SIG-M5 treated with dmso at 0.1 percent for 504 hours (cell line): ENCODE data around the gene UBE3C.
A peak's percentile ranks its signal among the peaks of the same experiment; 100 is the strongest.
"Not testable (repeated sequence)": the region's sequence is repeated elsewhere in the genome, so short reads cannot be mapped to it uniquely, and the experiment has no call there.

ENCODE experiments used
- DNase-seq: peaks from one replicate; lab custom pipeline; 2025; ENCODE audit not compliant: unreplicated experiment; lab: John Stamatoyannopoulos, UW

The UBE3C gene

DNA sequence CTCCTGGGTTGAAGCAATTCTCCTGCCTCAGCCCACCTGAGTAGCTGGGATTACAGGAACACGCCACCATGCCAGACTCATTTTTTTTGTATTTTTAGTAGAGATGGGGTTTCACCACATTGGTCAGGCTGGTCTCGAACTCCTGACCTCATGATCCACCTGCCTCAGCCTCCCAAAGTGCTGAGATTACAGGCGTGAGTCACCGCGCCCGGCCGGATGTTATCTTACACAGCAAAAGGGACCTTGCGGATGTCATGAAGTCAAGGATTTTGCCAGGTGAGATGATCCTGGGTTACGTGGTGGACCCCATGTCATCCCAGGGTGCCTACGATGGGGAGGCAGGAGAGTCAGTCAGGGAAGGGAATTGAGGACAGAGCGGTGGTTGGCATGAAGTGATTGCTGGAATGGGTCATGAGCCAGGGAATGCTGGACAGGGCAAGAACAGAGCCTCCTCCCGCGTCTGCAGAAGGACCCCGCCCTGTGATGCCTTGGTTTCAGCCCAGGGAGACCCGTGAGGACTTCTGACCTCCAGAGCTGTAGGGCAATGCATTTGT is 8.7 kb upstream of the UBE3C start:
- DNase-seq: no peak

DNA sequence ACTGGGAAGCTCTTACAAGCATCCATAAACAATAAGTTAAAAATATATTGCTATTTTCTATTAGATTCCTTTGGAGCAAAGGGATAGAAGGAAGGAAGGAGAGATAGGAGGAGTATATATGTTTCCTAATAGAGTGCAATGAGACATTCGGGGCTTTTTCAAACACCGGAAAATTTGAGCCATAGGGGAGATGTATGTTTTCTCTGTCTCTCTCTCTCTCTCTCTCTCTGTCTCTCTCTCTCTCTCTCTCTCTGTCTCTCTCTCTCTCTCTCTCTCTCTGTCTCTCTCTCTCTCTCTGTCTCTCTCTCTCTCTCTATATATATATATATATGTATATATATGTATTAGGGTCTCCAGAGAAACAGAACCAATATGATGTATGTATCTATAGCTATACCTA is 7.9 kb upstream of the UBE3C start:
- DNase-seq: not testable (repeated sequence)

DNA sequence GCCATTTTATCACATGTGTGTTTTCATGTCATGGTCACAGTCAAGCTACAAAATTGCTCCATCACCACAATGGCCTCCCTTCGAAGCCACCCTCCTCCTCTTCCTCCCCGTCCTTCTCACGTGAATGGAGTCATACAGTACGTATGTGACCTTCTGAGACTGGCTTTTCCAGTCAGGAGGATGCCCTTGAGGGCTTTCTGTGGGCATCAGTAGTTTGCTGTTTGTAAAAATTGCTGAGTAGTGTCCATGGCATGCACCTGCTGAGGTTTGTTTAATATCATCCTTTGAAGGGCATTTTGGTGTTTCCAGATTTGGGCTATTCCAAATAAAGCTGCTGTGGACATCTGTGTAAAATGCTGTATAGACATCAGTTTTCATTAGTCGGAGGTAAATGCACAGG is 5.9 kb upstream of the UBE3C start:
- peak; percentile 36 for DNase-seq

GRCh38 chr7:157133304-157133703 is 5.4 kb upstream of the UBE3C start:
- DNase-seq: no peak

DNA sequence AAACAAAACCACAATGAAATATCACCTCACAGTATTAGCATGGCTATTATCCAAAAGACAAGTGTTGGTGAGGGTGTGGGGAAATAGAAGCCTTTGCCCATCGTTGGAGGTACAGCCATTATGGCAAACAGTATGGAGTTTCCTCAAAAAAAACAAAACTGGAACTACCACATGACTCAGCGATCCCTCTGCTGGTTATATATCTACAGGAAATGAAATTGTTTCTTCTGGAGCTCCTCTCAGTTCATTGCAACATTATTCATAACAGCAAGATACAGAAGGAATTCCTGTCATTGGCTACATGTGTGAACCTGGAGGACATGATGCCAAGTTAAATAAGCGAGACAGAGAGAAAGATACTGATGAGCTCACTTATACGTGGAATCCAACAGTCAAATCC is 2.4 kb upstream of the UBE3C start:
- DNase-seq: peak; percentile 86

GRCh38 chr7:157138101-157138423 is 664 bp upstream of the UBE3C start:
- DNase-seq: no peak

GRCh38 chr7:157139111-157139809 is 534 bp downstream of the UBE3C start:
- DNase-seq: no peak

- DNase-seq: peak; percentile 43
Observed at GRCh38 chr7:157139810-157140510, 1.2 kb downstream of the UBE3C start.

- DNase-seq: no peak
Observed at GRCh38 chr7:157140511-157140905, 1.8 kb downstream of the UBE3C start.

DNA sequence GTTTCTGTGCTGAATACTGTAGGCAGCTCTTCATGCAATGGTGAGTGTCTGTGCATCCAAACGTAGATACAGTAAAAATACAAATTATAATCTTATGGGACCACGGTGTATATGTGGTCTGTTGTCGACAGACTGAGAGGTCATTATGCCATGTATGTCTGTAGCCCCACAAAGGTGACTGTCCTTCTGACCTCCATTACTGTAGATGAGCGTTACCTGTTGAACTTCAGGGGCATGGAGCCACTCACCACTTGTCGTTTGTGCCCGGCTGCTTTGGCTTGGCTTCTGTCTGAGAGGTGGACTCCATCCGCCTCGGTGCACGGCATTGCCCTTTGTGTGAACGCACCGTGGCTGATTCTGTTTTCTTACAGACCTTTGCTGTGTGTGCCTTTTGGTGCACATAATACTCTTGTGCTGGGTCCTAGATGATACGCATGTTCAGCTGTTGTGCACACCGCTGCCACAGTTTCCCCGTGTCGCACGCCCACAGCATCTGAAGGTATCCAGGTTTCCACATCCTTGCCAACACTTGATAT is 2.9 kb downstream of the UBE3C start:
- DNase-seq: no peak

- no peak for DNase-seq
Observed at GRCh38 chr7:157143788-157144187, 5.1 kb downstream of the UBE3C start.

DNA sequence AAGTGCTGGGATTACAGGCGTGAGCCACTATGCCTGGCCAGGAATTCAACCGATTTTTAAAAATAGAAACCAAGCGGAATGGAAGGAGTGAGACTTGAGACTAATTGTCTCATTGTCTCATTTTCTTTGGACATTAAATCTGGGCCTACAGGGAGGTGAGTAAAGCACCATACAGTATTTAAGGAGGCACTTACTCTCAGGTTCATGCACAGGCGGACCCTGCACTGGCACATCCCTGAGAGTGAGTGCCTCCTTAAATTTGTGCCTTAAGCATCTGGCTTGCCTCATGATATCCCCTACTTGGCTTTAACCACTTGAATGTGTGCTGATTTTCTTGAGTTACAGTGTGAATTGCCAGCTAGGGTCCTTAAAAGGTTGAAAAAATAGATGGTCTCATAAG is 10.6 kb downstream of the UBE3C start:
- DNase-seq: no peak

- no peak for DNase-seq
Observed at GRCh38 chr7:157150882-157151281, 12.2 kb downstream of the UBE3C start.

DNA sequence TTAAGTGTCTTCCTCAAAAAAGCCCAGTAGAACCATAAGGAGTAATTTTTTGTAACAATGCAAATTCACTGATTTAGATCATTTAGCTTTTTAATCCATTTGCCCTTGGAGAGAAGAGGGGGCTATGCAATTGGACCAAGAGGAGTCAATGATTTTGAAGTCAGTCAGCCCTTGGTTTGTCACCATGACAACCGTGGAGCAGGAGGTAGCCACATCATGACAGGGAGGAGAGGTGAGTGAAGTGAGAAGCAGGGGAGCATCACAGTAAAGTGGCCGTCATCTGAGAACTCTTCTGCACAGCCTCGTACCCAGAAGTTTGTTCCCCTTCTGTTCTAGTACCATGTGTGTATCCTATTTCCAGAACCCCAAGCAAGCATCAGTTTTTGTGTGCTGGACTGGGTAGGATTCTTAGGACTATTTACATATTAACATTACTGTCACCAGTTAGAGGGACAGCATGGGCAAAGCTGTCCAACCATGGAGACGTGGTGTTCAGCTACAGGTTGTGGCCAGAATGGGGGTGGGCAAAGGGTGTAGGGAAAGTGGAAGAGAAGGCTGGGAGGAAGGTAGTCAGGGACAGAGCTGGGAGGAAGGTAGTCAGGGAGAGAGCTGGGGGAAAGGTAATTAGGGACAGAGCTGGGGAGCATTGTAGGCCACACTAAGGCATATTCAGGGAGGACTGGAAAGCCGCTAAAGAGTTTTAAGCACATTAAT is 13.1 kb downstream of the UBE3C start:
- DNase-seq: no peak

DNA sequence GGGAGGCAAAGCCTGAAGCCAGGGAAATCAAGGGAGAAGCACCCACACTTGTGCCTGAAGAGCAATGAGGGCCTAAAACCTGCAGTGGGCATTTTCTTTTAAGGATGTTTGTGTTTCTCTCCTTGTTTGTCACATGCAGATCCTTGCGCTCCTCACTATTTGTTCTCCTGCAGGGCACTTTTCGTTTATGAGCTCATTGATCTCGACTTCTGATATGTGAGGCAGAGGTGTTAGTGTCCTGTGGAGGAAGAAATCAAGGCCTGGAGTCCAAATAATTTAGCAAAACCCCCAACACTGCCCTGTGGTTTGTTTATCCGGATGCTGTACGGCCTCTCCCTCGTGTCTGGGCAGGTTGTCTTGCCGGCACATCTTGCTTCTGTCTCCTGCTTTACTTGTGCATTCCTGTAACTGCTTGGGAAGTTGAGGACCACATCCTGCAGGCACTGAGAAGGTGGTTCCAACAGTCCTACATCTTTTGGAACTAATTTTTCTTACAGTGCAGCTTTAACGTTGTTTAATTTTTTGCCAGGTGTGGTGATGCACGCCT is 13.7 kb downstream of the UBE3C start:
- no peak for DNase-seq

- no peak for DNase-seq
Observed at GRCh38 chr7:157153260-157153659, 14.5 kb downstream of the UBE3C start.

DNA sequence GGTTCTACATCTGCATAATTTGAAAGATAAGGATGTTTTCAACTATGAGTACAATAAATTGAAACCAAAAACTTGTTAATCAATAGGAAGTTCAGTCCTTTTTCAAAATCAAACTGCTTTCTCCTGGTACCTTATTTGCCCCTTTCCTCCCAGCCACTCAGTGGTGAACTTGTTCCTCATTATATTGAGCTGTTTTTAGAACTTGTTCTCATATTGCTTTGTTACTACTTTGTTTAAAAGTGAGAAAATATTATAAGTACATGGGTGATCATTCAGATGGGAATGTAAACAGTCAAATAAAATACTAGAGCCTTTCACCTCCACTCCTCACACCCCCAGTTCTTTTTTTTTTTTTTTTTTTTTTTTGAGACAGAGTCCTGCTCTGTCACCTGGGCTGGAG is 17.2 kb downstream of the UBE3C start:
- no peak for DNase-seq

DNA sequence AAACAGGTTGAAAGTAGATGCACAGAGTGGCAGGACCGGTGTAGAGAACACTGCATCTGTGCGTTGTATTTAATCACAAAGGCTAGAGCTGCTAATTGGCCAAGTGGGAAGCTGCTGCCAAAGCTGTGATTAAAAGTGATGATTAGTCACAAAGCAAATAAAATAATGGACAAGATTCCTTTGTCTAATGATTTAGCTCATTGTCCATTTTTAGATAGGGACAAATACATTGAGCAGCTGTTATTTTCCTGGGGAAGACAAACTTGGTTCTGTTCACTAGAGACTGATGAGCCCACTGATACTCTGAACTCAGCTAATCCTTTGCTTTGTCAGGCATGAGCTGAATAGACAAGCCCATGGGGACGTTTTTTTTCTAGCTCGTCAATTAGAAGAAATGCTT is 19.7 kb downstream of the UBE3C start:
- DNase-seq: no peak

DNA sequence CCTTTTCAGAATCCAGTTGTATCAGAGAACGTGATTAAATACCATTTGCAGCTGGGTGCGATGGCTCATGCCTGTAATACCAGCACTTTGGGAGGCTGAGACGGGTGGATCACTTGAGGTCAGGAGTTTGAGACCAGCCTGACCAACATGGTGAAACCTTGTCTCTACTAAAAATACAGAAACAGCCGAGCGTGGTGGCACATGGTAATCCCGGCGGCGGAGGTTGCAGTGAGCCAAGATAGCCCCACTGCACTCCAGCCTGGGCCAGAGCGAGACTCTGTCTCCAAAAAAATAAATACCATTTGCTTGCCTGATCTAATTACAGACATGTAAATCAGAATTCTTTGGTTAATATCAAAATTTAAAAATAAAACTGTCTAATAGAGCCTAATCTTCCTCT is 20.8 kb downstream of the UBE3C start:
- DNase-seq: not testable (repeated sequence)

DNA sequence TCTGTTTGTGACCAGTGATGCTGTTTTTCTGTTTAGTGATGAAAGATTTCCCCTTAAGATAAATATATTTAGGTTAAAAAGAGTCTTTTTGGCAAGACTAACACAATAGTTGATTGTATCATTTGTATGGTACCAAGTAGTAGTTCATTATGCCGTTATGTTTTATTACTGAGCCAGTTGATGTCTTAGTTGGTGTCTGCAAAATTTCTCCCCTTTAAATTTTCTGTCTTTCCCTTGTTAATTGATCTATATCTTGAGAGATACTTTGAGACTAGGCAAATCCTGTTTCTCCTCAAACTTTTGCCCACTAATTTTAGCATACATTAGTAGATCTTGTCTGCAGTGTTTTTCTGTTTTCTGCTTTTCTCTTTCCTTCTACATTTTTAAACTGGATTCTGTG is 21.7 kb downstream of the UBE3C start:
- DNase-seq: no peak

GRCh38 chr7:157165987-157166386 is 27.3 kb downstream of the UBE3C start:
- no peak for DNase-seq
